GM12801 (cell line): ENCODE results near the gene DMGDH.

Experiments used
- CTCF ChIP-seq: IDR thresholded peaks from one replicate; pipeline ENCODE4 v1.5.1; 2011; ENCODE audit warnings: control low read depth; ENCODE audit not compliant: insufficient read length; ENCODE audit errors: extremely low read depth

DMGDH gene

GRCh38 chr5:79001471-79001870 lies 68.0 kb downstream of the DMGDH start:
- no peak for TF ChIP-seq CTCF

- TF ChIP-seq CTCF, result no peak
These were observed 72.4 kb downstream of the DMGDH start for GRCh38 chr5:78997090-78997489.

GRCh38 chr5:78995521-78996007 lies 73.9 kb downstream of the DMGDH start:
- TF ChIP-seq CTCF, result no peak

DNA sequence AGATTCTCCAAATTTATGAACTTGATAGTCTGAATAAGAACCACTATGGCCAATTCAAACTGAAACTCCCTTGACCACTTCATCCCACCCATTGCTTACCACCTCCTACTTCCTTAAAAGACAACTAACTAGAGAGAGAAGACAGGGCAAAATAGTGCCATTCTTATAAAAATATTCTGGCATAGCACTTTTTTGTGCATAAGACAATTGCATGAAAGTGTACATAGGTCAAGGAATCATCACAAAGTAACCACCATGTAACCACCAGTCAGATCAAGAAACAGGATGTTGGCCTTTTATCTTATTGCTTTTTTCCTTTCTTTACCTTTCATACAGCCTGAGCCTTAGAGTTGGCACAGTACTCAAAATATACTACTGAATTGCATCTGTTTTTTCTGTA lies 76.3 kb downstream of the DMGDH start:
- no peak for TF ChIP-seq CTCF

- no peak for TF ChIP-seq CTCF
These were observed 77.3 kb downstream of the DMGDH start for GRCh38 chr5:78992146-78992545.

GRCh38 chr5:78989080-78989479 lies 80.4 kb downstream of the DMGDH start:
- TF ChIP-seq CTCF, result no peak

- TF ChIP-seq CTCF, result no peak
These were observed 83.7 kb downstream of the DMGDH start for GRCh38 chr5:78985725-78986223.
